Fibroblast of upper back skin (primary cell): Measurements from ENCODE around the gene KANSL1L.
"Not testable (repeated sequence)": the region's sequence is repeated elsewhere in the genome, so short reads cannot be mapped to it uniquely, and the experiment has no call there.

Experiments
- DNase-seq: peaks from one replicate; pipeline ENCODE4 v3.0.0-alpha.2; 2013

The KANSL1L gene, protein sequence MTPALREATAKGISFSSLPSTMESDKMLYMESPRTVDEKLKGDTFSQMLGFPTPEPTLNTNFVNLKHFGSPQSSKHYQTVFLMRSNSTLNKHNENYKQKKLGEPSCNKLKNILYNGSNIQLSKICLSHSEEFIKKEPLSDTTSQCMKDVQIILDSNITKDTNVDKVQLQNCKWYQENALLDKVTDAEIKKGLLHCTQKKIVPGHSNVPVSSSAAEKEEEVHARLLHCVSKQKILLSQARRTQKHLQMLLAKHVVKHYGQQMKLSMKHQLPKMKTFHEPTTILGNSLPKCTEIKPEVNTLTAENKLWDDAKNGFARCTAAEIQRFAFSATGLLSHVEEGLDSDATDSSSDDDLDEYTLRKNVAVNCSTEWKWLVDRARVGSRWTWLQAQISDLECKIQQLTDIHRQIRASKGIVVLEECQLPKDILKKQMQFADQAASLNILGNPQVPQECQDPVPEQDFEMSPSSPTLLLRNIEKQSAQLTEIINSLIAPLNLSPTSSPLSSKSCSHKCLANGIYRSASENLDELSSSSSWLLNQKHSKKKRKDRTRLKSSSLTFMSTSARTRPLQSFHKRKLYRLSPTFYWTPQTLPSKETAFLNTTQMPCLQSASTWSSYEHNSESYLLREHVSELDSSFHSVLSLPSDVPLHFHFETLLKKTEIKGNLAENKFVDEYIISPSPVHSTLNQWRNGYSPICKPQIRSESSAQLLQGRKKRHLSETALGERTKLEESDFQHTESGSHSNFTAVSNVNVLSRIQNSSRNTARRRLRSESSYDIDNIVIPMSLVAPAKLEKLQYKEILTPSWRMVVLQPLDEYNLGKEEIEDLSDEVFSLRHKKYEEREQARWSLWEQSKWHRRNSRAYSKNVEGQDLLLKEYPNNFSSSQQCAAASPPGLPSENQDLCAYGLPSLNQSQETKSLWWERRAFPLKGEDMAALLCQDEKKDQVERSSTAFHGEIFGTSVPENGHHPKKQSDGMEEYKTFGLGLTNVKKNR

DNA sequence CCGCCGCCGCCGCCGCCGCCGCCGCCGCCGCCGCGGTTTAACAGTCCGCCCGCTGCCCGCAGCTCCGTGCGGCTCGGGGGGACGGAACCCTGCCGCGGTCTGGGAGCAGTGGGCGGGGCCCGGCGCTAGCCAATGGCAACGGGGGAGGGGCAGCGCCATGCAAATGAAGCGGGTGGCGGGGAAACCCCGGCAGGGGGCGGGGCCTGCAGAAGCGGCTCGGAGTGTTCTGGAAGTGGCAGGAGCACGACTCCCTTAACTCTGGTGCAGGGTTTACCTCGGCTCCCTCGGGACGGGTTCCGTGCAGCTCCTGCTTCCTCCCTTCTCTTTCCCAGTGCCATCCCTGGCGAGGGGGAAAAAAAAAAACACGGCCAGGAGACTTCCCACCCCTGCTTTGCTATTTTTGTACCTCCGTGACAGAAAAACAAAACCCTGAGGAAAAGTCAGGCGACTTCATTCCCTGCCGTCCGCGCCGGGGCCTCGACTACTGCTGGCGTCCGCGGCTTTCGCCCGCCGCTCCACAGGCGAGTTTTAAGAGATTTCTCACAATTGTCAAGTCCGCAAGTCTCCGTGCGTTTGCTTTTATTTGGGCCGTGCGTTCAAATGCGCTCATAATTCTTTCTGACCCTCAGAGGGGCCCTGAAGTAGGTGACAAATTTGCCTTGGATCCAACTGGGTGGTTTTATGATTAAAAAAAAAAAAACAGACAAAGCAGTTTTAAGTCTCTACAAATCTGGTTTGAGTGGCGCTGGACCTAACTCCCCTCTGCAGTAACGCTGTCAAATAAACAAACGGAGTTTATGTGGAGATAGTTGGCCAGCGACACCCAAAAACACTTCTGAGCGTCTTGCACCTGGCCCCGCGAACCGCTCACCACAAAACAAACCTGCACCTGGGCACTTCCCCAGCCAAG, at the start of gene KANSL1L:
Gene KANSL1L, minus strand, starts transcription at position 101 of the 910 bp plus-strand sequence. CDS start 16,827 bp downstream, outside the sequence.
- DNase-seq: peak; percentile 95

DNA sequence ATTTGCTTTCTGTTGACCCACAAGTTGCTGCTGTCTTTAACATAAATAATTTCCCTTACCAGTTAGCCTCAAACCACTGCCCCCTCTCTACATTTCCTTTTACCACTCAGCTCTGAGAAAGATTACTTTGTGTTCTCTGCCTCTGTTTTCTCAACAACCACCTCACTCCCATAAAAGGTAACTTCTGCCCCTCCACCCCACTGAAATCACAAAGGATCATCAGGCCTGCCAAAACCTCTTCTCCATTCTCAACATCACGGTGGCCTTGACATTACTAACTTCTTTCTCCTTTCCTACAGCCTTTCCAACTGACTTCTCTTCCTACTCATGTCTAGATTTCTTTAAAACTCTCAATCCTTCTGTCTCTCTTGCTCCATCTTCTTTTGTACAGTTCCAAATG, 43.9 kb upstream of the KANSL1L start:
- DNase-seq: no peak

DNA sequence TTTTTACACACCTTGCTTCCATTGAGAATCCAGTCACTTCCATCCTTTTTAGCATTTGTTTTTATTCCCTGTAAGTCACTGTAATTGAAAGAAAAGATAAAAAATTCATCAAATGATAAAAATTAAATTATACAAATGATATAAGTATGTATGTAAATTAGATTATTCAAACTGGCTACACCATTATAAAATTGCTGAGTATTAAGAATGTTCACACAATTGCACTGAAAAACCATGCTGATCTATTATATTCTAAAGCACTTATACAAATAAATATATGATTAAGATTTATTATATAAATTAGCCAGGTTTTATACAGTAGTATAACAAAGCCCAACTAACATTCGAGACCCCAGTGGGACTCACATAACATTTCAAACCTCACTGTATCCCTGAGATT, 39.0 kb upstream of the KANSL1L start:
- no peak for DNase-seq

DNA sequence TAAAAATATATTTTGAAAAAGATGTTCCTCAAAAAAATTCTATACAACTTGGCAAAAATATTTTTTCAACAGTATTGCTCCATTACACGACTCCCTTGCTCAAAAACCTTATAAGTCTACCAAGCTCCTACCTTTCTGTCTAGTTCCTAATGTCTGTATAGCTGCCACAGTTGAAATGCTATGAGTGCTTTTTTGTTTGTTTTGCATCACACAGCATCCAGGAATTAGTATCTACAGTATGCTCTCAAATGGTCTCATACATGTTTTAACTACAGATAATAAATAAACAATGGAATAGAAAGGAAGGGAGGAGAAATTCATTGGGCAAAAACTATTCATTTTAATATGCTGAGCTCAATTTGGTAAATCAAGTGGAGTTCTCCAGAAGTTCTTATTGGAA, 36.7 kb upstream of the KANSL1L start:
- DNase-seq: no peak

DNA sequence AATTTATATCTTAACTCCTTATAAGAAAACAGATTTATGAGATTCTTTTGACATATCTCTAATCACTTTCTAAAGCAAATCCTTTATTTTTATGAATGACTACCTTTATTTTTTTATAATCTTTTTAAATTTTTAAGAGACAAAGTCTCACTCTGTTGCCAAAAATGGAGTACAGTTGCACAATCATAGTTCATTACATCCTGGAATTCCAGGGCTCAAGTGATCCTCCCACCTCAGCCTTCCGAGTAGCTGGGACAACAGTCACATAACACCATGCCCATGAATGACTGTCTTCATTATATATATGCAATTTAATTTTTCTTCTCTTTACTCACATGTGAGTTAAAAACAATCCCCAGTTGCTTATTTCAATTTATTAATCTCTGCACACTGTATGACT, 32.3 kb upstream of the KANSL1L start:
- no peak for DNase-seq

DNA sequence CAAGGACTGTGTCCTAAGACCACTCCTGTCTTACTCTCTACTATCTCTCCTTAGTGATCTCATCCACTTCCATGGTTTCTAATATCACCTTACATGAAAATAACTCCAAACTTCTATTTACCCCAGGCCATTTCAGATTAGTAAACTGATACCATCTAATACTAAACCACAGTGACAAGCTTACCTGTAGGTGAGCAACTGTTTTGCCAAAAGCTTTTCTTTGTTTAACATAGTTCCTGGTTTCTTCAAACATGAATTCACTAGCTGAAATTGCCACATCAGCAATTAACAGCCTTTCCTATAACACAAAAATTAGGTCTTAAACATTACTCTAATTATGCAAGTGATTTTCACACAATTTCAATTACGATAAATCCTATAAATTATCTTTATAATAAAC, 31.9 kb upstream of the KANSL1L start:
- no peak for DNase-seq

DNA sequence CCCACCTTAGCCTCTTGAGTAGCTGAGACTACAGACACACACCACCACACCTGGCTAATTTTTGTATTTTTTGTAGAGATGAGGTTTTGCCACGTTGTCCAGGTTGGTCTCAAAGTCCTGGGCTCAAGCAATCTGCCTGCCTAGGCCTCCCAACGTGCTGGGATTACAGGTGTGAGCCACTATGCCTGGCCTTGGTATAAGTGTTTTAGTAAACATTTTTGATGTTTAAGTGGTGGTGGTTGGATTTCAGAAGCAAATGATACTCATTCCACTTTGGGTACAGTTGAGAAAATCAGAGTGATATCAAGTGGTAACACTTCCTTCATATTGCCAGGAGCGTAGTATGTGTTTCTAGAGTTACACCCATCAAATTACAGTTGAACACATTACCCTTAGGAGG, 28.6 kb upstream of the KANSL1L start:
- no peak for DNase-seq

DNA sequence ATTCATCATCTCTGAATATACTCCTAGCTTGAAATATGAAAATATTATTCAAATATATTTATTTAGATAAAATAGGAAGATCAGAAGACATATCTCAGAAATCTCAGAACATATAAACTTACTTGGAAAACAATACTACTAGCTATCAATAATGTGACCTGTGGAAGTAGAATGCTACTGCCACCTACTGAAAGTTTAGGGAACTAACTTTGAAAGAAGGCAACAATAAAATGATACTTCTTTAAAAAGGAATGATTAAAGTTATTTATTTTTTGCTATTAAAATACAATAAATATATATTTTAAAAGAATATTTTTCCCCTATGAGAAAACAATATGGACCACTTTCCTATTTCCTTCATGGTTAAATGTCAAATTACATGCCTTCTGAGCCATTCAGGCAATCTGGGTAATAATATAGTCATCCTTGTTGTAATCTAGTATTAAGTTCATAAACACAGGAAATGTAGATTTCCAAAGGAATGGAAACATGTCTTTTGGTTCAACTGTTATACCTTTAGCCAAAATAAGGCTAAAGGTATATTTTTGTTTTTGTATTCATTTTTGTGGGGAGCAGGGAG, 28.1 kb upstream of the KANSL1L start:
- peak; percentile 22 for DNase-seq

DNA sequence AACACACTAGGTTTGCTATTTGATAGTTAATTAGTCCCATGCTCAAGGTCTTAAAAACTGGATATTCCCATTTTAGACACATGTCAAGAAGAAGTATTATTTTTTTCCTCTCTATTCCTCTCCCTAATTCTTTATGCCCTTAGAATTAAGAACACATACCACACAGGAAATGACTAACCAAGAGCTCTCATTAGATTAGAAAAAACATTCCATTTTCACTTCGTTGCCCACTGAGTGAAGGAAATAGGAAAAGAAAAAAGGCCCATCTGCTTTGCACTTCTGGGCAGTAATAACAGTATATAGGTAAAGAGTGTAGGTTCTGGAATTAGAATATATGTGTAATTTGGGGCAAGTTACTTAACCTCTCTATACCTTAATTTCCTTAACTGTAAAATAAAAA, 27.1 kb upstream of the KANSL1L start:
- peak; percentile 9 for DNase-seq

DNA sequence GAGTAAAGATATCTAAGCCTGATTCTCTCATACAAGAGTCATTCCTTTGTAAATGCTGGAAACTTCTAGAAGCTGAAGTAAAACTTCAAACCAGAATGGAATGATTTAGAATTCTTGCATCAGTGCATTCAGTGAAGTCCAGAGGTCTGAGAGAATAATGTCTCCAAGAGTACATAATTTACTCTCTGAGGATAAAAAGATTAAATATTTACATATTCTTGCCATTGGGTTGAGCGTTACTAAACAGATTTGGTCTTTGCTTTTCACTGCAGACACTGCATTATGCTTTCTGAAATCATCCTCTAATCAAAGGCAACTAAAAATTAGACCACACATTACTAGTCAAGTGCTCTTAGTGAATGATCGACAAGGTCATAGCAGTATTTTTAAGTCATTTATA, 26.5 kb upstream of the KANSL1L start:
- DNase-seq: no peak

DNA sequence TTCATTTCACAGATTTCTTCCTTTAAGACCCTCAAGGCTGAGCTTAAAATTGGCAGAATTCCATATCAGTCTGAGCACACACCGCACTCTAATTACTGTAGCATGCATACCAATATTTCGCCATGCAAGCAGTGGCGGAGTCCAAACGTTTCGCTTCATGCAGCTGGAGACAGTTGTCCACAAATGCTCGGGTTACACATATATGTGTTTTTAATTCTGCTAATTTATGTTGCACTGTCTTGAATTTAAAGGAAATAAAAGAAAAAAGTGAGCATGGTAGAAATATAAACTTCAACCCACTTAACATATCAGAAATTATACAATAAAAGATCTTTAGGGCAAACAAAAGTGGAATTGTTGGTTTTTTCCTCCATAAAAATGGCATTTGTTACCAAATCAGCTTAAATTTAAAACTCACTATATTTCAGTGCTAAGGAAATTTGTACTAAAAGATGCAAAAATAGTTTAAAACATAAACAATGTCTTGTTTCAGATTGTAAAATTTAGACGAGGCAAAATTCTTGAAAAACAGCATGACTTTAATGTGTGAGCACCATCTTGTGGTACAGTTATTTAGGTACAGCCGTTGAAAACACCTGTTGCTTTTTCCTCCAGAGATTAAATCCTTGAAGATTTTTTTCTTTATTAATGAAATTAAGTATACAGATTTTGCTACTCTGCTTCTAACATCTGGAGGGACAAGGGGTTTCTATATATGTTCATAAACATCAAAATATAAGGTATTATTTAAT, 24.1 kb upstream of the KANSL1L start:
- peak; percentile 47 for DNase-seq

DNA sequence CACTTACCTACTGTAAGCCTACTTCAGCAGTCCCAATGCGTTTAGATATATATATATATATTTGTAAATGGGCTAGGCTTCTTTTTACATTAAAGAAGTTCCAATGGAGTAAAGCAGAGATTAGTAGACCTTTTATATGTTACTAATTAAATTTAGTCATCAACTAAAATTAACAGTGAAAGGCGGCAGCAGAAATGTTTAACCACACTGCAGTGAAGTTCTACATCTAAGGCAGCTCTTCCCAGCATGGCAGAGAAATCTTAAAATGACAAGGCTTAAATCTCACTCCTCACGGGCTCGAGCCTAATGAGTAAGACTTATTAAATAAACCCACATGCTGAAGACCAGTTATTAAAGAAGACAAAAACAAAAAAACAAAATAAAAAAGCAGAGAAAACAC, 19.1 kb upstream of the KANSL1L start:
- DNase-seq: no peak

DNA sequence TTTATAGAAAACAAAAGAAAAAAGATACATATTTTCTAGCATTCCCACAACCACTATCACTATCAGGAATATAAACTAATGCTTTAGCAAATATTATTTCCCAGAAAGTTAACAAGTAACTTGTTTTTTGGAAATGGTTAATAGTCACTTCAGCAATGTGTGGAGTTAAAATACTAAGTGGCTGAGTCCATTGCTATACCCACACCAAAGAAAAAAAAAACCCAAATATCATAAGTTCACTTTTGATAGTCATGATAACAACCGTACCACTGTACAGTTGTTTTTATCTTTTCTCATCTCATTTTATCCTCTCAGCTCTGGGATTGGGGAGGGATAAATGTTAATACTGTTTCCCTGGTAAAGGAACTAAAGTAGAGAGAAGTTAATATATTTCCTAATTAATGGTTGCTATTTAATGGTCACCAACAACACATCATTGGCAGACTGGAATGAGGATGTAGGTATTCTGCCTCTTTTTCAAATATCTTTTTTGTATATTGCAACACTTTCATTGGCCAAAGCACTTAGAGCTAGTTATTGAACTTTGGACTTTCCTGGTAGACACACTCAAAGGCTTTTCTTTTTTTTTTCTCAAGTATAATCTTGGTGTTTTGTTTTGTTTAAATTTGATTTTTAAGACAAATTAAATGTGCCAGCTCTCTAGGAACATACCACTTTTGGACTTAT, 18.4 kb upstream of the KANSL1L start:
- no peak for DNase-seq

DNA sequence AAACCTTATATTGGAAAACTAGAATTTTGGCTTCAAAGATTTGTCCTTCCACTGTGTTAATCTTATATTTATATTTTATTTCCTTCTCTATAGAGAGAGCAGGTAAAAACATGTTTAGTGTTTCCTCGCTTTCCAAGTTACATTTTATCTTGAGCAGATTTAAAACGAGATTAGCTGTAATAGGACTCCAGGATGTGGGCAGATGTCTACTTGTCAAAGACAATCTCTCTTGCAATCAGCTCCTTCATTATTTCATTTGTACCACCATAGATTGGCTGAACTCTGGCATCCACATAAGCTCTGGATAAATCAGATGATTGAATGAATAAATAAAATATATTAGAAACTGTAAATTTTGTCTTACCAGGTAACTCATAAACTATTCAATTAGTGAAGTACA, 17.5 kb upstream of the KANSL1L start:
- DNase-seq: no peak

DNA sequence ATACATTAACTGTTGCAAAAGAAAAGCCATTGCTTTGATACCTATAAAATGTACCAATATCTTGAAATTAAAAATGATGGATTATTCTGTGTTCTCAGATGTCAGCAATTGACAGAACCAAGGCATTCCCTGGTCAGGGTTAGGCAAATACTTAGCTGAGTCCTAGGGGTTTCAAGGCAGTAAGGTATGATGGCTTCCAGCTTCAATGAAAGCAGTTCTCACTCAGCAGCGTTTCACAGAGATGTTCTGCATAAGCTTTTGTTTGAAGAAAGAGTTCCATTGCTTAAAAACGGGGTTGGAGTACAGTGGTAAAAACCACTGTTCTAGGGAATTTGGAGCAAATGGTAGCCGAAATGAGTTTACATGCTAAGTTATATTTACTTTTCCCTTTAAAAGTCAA, 17.0 kb upstream of the KANSL1L start:
- DNase-seq: no peak

DNA sequence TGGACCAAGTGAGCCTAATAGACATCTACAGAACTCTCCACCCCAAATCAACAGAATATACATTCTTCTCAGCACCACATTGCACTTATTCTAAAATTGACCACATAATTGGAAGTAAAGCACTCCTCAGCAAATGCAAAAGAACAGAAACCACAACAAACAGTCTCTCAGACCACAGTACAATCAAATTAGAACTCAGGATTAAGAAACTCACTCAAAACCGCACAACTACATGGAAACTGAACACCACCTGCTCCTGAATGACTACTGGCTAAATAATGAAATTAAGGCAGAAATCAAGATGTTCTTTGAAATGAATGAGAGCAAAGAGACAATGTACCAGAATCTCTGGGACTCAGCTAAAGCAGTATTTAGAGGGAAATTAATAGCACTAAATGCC, 12.7 kb upstream of the KANSL1L start:
- not testable (repeated sequence) for DNase-seq

DNA sequence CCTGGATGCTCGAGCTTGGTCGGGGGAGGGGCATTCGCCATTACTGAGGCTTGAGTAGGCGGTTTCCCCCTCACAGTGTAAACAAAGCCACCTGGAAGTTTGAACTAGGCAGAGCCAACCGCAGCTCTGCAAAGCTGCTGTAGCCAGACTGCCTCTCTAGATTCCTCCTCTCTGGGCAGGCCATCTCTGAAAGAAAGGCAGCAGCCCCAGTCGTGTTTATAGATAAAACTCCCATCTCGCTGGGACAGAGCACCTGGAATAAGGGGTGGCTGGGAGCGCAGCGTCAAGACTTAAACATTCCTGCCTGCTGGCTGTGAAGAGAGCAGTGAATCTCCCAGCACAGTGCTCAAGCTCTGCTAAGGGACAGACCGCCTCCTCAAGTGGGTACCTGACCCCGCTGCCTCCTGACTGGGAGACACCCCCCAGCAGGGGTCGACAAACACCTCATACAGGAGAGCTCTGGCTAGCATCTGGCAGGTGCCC, 10.4 kb upstream of the KANSL1L start:
- not testable (repeated sequence) for DNase-seq

DNA sequence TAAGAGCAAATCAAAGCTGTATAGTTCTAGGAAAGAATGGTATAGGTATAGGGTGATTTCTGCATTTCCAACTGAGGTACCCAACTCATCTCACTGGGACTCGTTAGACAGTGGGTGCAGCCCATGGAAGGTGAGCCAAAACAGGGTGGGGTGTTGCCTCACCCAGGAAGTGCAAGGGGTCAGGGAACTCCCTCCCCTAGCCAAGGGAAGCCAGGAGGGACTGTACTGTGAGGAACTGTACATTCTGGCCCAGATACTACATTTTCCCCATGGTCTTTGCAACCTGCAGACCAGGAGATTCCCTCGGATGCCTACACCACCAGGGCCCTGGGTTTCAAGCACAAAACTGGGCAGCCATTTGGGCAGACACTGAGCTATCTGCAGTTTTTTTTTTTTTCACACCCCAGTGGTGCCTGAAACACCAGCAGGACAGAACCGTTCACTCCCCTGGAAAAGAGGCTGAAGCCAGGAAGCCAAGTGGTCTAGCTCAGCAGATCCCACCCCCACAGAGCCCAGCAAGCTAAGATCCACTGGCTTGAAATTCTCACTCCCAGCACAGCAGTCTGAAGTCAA, 9.9 kb upstream of the KANSL1L start:
- DNase-seq: not testable (repeated sequence)

DNA sequence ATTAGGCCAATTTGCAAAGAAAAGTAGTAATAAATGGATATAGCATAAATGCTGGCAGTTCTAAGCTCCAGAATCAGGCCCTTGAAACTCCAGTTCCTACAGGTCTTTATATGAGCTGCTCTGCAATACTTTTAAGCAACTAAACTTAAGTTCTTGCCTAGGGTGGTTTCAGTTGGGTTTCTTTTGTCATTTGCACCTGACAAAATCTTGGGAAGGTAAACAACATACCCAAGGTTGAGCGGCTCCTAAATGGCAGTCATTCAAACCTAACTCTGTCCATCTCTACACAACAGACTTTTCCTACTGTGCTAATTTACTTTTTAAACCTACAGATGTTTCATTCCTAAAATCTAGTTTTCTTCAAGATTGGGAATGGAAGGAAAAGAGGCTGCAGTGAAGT, 9.3 kb upstream of the KANSL1L start:
- no peak for DNase-seq

DNA sequence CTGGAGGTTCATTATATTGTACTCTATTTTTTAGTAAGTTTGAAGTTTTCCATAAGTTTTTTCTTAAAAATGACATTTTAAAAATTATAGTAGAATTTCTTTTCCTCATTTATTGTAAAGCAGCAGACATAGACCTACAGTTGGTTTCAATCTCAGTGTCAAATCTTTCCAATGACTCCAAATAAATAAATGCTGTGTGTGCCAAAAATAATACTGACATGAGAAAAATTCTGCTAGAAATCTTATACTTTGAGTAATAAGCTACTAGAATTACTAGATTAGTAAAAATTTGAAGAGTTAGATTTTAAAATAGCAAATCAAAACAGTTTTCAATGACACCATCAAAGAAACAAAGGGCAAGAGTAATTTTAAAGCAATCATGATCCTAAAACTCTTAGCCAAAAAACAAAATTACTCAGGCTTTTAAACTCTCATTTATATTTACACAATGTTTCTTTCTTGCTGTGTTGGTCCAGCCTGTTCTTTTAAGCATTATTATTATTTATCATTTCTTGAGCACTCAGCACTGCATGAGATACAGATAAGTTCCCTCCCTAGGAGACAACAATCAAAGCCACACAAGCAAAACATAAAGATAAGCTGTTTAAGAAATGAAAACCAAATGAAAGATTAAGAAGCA, 8.3 kb upstream of the KANSL1L start:
- DNase-seq: no peak
